ENCODE measurements around the gene IL2RA. TPM values are rescaled to one million over a fixed set of nuclear protein-coding genes. Genes with fewer than 3 reads are reported as not detected.
A peak's percentile ranks its signal among the peaks of the same experiment; 100 is the strongest.
"Not testable (repeated sequence)": the region's sequence is repeated elsewhere in the genome, so short reads cannot be mapped to it uniquely, and the experiment has no call there.

Gene IL2RA
- total RNA-seq, 1 experiment from 2014 or later, result not detected

- TF ChIP-seq EZH2 (IDR thresholded peaks at IDR 0.05; ENCODE audit: borderline replicate concordance, low read depth, low read length, poor library complexity, severe bottlenecking) (no peak), CTCF (conservative IDR thresholded peaks at IDR 0.05; ENCODE audit: low read depth, low read length) (peak; percentile 71)
- POLR2A ChIA-PET (ENCODE audit: low non-redundant PET), result no interaction called here
- Histone ChIP-seq H3K4me3 (ENCODE audit: low read depth, low read length, poor library complexity, severe bottlenecking) (no peak overlapping the region), H3K27ac (ENCODE audit: low read depth, low read length, poor library complexity, severe bottlenecking) (no peak overlapping the region), H3K9me3 (ENCODE audit: low read depth, low read length, poor library complexity, severe bottlenecking) (no peaks in the 10 kb centered on the region), H3K36me3 (ENCODE audit: insufficient read depth, low read length, poor library complexity, severe bottlenecking) (peaks cover 78% of the 10 kb centered on the region), H3K4me1 (ENCODE audit: insufficient read depth, low read length, poor library complexity, severe bottlenecking) (no peaks in the 10 kb centered on the region), H3K27me3 (replicated peaks; ENCODE audit: insufficient read depth, low read depth, low read length, poor library complexity) (no peaks in the 10 kb centered on the region)
- DNase-seq (ENCODE audit: low spot score), result peak; percentile 68
- no TSS peak for BruUV-seq (replicated peaks)
- CTCF ChIA-PET, result no interaction called here
- intact Hi-C loops (cut with micrococcal nuclease; ENCODE audit: unreplicated experiment), result loop anchor here (1.0 to 2.0 kb wide), 2 partner anchors 94 to 292 kb away; partner anchors contain the start of gene PFKFB3
Measured at GRCh38 chr10:6108631-6109443, 46.7 kb upstream of the IL2RA start.

GRCh38 chr10:6108072-6108471 is 45.9 kb upstream of the IL2RA start:
- no TSS peak for BruUV-seq (replicated peaks)
- POLR2A ChIA-PET (ENCODE audit: low non-redundant PET), result no interaction called here
- intact Hi-C loops (cut with micrococcal nuclease; ENCODE audit: unreplicated experiment), result loop anchor here (2.0 kb wide), 1 partner anchor 95 kb away; the partner anchor contains the start of gene PFKFB3

GRCh38 chr10:6107616-6108015 is 45.4 kb upstream of the IL2RA start:
- BruUV-seq (replicated peaks); H3K27me3 ChIP-seq (replicated peaks; ENCODE audit: insufficient read depth, low read depth, low read length, poor library complexity); H3K4me1 ChIP-seq (ENCODE audit: insufficient read depth, low read length, poor library complexity, severe bottlenecking); H3K27ac ChIP-seq (ENCODE audit: low read depth, low read length, poor library complexity, severe bottlenecking); H3K9me3 ChIP-seq (ENCODE audit: low read depth, low read length, poor library complexity, severe bottlenecking); H3K4me3 ChIP-seq (ENCODE audit: low read depth, low read length, poor library complexity, severe bottlenecking); POLR2A ChIA-PET (ENCODE audit: low non-redundant PET); CTCF ChIA-PET; DNase-seq (ENCODE audit: low spot score): not testable (repeated sequence)
- peaks cover 75% of the 10 kb centered on the region for H3K36me3 ChIP-seq (ENCODE audit: insufficient read depth, low read length, poor library complexity, severe bottlenecking)
- intact Hi-C loops (cut with micrococcal nuclease; ENCODE audit: unreplicated experiment), result loop anchor here (2.0 kb wide), 1 partner anchor 95 kb away; the partner anchor contains the start of gene PFKFB3

More at GRCh38 chr10:6108072-6108471, 45.9 kb upstream of the IL2RA start:
- no peak for DNase-seq (ENCODE audit: low spot score)
- Histone ChIP-seq H3K4me3 (ENCODE audit: low read depth, low read length, poor library complexity, severe bottlenecking) (no peak overlapping the region), H3K9me3 (ENCODE audit: low read depth, low read length, poor library complexity, severe bottlenecking) (no peaks in the 10 kb centered on the region), H3K27ac (ENCODE audit: low read depth, low read length, poor library complexity, severe bottlenecking) (no peak overlapping the region), H3K36me3 (ENCODE audit: insufficient read depth, low read length, poor library complexity, severe bottlenecking) (peaks cover 77% of the 10 kb centered on the region), H3K4me1 (ENCODE audit: insufficient read depth, low read length, poor library complexity, severe bottlenecking) (no peaks in the 10 kb centered on the region), H3K27me3 (replicated peaks; ENCODE audit: insufficient read depth, low read depth, low read length, poor library complexity) (no peaks in the 10 kb centered on the region)
- CTCF ChIA-PET, result no interaction called here
- no peak for TF ChIP-seq EZH2 (IDR thresholded peaks at IDR 0.05; ENCODE audit: borderline replicate concordance, low read depth, low read length, poor library complexity, severe bottlenecking)
- no peak for TF ChIP-seq CTCF (conservative IDR thresholded peaks at IDR 0.05; ENCODE audit: low read depth, low read length)

All from A673 (cell line).